NCI-H460 (cell line): ENCODE measurements around the gene SGPL1. TPM values are rescaled to one million over a fixed set of nuclear protein-coding genes. Genes with fewer than 3 reads are reported as not detected.
"Not testable (repeated sequence)": the region's sequence is repeated elsewhere in the genome, so short reads cannot be mapped to it uniquely, and the experiment has no call there.

Source experiments
- DNase-seq: peaks from one replicate; pipeline ENCODE4 v3.0.0-alpha.2; 2016; ENCODE audit warnings: low read depth; ENCODE audit errors: extremely low read depth
- small RNA-seq, 2 experiments: library from RNA; depleted of rRNA; stranded (forward); fragments of <200 nt; gene quantifications; one replicate each; pipeline ENCODE3, GENCODE V24; 2014
- total RNA-seq: library from RNA; depleted of rRNA; stranded (reverse); fragments of >200 nt; shearing (Covaris generic); gene quantifications from 2 replicates; pipeline ENCODE4 v1.2.3, GENCODE V29; 2014; rRNA removed

Gene SGPL1
- total RNA-seq, 1 experiment from 2014 or later = 65.3 TPM

GRCh38 chr10:70916241-70916640 is 100.5 kb downstream of the SGPL1 start:
- no peak for DNase-seq

- no peak for DNase-seq
Observed at GRCh38 chr10:70917226-70917625, 101.5 kb downstream of the SGPL1 start.

GRCh38 chr10:70917635-70918034 is 101.9 kb downstream of the SGPL1 start:
- no peak for DNase-seq

GRCh38 chr10:70918851-70919530 is 103.2 kb downstream of the SGPL1 start:
- DNase-seq = no peak

GRCh38 chr10:70919906-70920305 is 104.2 kb downstream of the SGPL1 start:
- DNase-seq = not testable (repeated sequence)

GRCh38 chr10:70920519-70920918 is 104.8 kb downstream of the SGPL1 start:
- DNase-seq = no peak

GRCh38 chr10:70921285-70921684 is 105.5 kb downstream of the SGPL1 start:
- DNase-seq = no peak

GRCh38 chr10:70923696-70924095 is 107.9 kb downstream of the SGPL1 start:
- no peak for DNase-seq

- DNase-seq = peak; percentile 23
Observed at GRCh38 chr10:70925377-70926225, 109.9 kb downstream of the SGPL1 start.

GRCh38 chr10:70926226-70927000 is 110.7 kb downstream of the SGPL1 start:
- DNase-seq = no peak

- DNase-seq = no peak
Observed at GRCh38 chr10:70927189-70927943, 111.6 kb downstream of the SGPL1 start.

GRCh38 chr10:70928140-70928539 is 112.4 kb downstream of the SGPL1 start:
- DNase-seq = no peak

GRCh38 chr10:70930263-70931000 is 114.7 kb downstream of the SGPL1 start:
- DNase-seq = no peak

Small RNA genes lying within 50 kb of the gene (small RNA-seq; reads per million reads assigned to genes)
- 0 reads per million in 2 experiments for gene RPS26P40

Other genes with a start within 250 kb of the SGPL1 start
- gene PRF1, start 213.2 kb upstream of the SGPL1 start, total RNA-seq = not detected in 2 replicates
- 0.02 TPM in 1 of 2 replicates, not detected in the other for gene ADAMTS14, start 143.4 kb upstream of the SGPL1 start, total RNA-seq
- gene TBATA, start 30.6 kb upstream of the SGPL1 start, total RNA-seq = not detected in 2 replicates
- gene PCBD1, start 72.6 kb downstream of the SGPL1 start, total RNA-seq = 122 TPM in 2 replicates